PC-3 (cell line): ENCODE measurements around the gene HMGCLL1.

Source experiments
- EZH2 ChIP-seq: fragments of 300-600 bp; sonication (generic); IDR thresholded peaks from one replicate; pipeline ENCODE4 v1.6.1; 2017; ENCODE audit warnings: antibody characterized with exemption, mild to moderate bottlenecking, low read length; ENCODE audit not compliant: unreplicated experiment
- TF ChIP-seq, protein P1 (sequence below): fragments of 300-600 bp; sonication (generic); conservative IDR thresholded peaks from 2 replicates; pipeline ENCODE4 v1.5.1; 2017; ENCODE audit warnings: antibody characterized with exemption, low read depth, mild to moderate bottlenecking, low read length

DNA sequence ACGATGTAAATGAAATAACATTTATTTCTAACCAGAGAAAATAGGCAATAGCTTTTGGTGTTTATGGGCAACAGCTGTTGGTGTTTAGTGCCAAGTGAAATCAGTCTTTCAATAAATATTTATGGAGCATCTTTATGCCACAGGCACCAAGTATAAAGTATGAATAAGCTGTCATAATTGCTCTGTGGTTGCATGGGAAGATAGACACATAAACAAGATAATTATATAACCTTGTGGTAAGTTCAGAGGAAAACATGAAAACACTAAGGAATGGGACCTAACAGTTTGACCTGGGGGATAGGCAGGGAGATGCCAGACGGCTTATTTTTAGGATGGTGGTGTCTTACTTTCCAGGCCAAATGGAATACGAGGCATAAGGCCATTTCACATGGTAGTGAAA lies 140.8 kb downstream of the HMGCLL1 start:
- TF ChIP-seq, protein P1, sequence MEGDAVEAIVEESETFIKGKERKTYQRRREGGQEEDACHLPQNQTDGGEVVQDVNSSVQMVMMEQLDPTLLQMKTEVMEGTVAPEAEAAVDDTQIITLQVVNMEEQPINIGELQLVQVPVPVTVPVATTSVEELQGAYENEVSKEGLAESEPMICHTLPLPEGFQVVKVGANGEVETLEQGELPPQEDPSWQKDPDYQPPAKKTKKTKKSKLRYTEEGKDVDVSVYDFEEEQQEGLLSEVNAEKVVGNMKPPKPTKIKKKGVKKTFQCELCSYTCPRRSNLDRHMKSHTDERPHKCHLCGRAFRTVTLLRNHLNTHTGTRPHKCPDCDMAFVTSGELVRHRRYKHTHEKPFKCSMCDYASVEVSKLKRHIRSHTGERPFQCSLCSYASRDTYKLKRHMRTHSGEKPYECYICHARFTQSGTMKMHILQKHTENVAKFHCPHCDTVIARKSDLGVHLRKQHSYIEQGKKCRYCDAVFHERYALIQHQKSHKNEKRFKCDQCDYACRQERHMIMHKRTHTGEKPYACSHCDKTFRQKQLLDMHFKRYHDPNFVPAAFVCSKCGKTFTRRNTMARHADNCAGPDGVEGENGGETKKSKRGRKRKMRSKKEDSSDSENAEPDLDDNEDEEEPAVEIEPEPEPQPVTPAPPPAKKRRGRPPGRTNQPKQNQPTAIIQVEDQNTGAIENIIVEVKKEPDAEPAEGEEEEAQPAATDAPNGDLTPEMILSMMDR: no peak
- TF ChIP-seq EZH2: no peak
